Activated effector memory CD4-positive, alpha-beta T cell treated with anti-CD3 and anti-CD28 coated beads, Interleukin-2, amount 50 U/mL, for 16 hours (primary cell): ENCODE measurements around the gene ATF4.

ENCODE experiments used
- DNase-seq: peaks from one replicate; pipeline ENCODE4 v3.0.0-alpha.2; 2020

Gene ATF4

DNA sequence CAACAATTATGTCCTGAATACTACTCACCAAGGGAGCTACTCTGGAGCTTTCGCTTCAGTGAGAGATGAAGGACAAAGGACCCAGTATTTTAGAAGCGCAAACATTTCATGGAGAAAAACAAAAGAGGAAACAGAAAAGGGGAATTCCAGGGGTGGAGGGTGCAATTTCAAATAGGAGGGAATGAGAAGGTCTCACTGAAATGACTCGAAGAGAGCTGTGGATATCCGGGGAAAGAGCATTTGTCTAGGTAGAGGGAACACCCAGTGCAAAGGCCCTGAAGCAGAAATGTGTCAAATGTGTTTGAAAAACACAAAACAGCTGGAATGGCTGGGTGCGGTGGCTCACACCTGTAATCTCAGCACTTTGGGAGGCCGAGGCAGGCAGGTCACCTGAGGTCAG, 9.8 kb downstream of the ATF4 start:
- DNase-seq: no peak

DNA sequence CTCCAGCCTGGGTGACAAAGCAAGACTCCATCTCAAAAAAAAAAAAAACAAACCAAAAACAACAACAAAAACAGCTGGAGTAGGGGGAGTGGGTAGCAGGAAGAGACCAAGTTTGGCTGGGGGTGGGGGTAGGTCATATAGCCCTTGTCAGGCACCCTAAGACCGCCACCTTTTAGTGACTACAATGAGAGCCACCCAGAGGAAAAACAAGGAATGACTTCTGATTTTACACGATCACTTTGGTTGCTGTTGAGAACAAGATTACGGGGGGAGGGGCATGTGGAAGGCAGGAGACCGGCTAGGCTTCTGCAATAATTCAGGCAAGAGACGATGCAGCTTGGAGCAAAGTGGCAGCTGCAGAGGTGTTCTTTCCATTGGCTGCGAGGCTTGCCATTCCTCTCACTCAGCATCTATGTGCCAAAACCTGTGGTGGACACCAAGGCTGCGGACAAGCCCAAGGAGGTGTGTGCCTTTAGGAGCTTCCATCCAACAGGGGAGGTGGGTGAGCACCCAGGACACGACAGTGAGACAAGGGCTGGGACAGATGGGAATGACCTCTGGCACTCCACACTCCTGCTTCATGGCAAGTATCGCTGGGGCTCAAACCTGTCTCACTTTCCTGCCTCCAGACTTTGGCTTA, 10.4 kb downstream of the ATF4 start:
- DNase-seq: no peak

GRCh38 chr22:39532215-39533073, 12.1 kb downstream of the ATF4 start, which contains the start of gene RPS19BP1:
RPS19BP1 (minus strand) TSS chr22:39532748; CDS start chr22:39532738, 10 bp downstream.
- DNase-seq: peak; percentile 100

- no peak for DNase-seq
These were observed 13.7 kb downstream of the ATF4 start for GRCh38 chr22:39534092-39534506.

- peak; percentile 94 for DNase-seq
These were observed 14.4 kb downstream of the ATF4 start for GRCh38 chr22:39534591-39535356.

DNA sequence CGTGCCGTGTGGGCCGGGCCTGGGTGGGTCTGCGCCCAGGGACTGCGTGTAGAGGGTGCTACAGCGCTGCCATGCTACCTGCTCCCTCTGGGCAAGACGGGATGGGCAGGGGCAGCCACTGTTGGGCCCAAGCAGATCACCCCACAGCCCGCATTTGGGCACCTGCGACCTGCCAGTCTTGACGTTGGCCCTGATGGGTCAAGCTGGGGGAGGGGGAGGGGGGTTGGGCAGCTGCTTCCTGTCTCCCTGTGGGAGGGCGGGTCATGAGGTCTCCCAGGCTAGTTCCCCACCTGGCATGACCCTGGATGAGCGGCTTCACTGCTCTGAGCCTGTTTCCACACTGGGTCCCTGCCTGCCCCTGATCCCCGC, 15.0 kb downstream of the ATF4 start:
- no peak for DNase-seq

- DNase-seq: no peak
These were observed 15.6 kb downstream of the ATF4 start for GRCh38 chr22:39535831-39536449.

DNA sequence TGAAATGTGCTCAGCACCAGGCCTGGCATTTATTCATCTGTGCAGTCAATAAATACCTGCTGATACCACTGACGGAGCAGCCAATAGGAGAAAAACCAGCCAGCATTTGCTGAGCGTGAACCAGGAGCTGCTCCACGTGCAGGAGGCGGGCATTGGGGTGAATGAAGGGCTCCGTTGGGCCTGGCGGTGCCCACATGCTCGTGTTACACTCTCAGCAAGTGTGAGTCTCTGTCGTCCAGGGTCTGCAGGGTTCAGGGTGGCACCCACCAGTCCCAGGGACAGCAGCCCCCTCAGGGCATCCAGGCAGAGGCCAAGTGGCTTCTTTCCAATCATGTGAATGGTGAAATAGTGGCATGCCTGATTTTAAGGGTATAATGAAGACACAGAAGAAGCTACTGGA, 16.3 kb downstream of the ATF4 start:
- DNase-seq: no peak

GRCh38 chr22:39537975-39538374, 17.6 kb downstream of the ATF4 start:
- no peak for DNase-seq

DNA sequence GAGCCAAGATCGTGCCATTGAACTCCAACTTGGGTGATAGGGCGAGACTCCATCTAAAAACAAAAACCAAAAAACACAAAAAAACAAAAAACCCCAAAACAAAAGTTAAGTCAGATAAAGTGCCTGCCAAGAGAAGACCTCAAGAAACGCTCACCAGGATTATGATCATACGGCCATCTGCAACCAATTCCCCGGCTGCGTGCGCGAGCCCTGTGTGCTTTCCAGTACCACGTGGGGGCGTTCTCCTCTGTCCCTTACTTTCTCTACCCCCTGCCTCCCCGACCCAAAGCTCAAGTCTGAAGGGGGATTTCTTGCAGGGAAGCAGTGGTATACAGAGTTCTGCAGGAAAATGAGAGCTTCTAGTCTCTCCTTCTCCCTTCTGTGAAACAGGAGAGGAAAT, 22.7 kb downstream of the ATF4 start:
- DNase-seq: no peak

DNA sequence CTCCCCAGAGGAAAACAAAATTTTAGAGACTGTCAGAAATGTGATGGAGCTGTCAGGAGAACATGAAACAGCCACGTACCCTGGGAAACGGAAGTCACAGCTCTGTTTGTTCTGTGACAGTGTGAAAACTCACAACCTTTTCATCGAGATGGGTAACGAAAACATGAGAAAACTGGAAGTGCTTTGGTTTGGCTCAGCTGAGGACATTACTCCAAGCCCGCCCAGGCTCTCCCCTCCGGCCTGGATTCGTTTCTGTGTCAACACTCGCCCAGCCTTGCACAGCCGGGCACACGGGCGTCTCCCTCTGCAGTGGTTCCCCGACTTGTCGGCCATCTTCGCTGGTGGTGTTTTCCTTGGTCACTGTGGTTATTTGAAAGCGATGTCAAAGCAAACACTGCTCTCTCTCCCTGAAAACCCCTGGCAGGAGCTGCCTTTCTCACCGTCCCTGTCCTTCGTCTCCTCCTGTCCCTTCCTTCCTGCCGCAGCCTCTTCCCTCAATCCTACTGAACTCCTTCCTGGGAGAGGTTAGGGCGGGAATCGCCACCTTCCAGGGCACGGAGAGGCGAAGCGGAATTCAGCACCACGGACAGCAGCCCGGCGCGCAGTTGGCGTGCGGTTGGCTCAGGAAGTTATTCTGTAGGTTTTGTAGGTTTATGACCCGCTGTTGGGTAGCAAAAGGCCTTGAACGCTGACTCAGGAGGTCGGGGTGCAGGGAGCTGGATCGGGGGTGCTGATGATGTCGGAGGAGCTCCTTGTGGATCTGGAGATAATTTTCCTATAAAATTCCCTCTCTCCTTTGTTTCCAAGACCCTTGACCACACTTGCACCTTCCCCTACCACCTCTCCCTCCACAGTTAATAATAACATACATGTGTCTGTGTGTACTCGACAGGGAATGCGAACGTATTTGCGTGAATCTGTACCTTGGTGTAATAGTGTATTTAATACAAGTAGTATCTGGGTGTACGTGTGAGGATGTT, 25.3 kb downstream of the ATF4 start:
- peak; percentile 90 for DNase-seq

- DNase-seq: no peak
These were observed 26.7 kb downstream of the ATF4 start for GRCh38 chr22:39546889-39547586.

DNA sequence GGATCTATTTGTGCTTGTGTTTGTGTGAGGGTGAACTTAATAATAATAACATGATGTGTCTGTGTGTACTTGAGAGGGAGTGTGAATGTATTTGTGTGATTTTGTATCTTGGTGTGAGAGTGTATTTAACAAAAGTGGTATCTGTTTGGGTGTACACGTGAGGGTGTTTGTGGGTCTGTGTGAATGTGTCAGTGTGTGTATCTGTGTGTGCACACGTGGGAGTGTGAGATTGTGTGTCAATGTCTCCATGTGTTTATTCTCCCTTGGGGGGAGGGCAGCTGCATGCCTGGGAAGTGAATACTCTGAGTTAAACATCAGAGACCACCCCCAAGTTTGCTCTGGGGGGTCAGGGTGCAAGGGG, 27.2 kb downstream of the ATF4 start:
- no peak for DNase-seq

DNA sequence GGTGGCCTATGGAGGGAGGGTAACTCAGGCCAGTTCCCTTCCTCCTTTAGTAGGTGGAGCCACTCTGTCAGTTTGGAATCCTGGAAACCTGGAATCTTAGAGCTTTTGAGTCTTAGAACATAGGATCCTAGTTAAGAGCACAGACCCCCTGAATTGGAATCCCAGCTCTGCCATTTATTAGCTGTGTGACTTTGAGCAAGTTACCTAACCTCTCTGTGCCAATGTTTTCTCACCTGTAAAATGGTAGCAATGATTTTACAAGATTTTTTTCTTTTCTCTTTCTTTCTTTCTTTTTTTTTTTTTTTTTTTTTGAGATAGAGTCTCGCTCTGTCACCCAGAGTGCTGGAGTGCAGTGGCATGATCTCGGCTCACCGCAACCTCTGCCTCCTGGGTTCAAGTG, 33.1 kb downstream of the ATF4 start:
- no peak for DNase-seq

GRCh38 chr22:39554151-39554550, 33.8 kb downstream of the ATF4 start:
- no peak for DNase-seq

DNA sequence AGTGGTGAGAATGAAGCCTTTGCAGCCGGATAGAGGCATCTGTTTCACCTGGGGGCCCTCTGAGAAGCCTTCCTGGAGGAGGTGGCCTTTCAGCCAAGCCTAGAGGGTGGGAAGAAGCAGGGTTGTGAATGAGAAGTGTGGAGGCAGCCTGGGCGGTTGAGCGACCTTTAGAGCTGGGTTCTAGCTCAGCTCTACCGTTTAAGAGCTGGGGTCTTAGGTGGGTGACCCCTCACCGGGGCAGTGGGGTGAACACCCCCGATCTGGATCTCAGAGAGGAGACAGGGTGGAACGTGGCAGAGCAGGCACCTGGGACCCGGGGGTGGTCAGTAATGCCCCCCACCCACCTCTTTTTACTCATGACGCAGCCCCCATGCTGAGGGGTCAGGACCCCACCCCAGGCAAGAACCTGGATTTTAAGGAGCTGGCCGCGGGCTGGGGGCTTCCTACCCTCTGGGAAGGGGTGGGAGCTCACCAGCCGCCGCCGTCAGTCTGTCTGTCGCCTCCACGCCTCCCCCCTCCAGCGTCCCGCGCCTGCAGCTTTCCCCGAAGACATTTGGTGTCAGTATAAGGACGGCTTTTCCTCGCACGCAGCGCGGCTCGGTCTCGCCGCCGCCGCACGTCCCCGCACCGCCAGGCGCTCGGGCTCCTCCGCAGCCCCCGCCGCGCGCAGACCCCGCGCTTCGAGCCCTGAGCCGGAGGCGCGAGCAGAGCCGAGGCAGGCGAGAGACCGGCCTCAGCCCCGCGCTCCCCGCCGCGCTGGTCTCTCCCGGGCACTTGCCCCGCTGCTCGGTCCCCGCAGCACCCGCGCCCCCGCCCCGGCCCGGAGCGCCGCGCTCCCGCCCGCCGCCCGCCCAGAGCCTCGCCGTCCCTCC, 36.8 kb downstream of the ATF4 start:
- peak; percentile 78 for DNase-seq

DNA sequence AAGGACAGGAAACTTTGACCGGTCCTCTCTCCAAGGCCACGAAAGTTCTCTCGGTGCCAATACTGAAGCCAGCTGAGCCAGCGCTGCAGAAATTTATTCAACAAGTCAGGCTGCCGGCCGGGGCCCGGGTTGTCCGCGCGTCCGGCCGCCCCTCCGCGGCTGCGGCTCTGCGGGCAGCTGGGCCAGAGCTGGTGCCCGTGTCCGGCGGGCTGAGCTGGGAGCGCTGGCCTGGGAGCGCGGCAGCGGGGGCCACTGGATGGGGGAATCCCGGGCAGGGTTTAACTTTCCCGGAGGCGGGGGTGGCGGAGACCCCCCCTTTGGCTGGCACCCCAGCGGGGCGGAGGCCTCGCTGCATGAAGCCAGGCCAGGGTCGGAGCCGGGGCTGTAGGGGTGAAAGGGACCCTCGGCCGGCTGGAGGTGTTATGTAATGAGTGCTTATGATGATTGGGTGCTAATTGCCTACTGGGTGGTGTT, 37.9 kb downstream of the ATF4 start:
- DNase-seq: no peak

DNA sequence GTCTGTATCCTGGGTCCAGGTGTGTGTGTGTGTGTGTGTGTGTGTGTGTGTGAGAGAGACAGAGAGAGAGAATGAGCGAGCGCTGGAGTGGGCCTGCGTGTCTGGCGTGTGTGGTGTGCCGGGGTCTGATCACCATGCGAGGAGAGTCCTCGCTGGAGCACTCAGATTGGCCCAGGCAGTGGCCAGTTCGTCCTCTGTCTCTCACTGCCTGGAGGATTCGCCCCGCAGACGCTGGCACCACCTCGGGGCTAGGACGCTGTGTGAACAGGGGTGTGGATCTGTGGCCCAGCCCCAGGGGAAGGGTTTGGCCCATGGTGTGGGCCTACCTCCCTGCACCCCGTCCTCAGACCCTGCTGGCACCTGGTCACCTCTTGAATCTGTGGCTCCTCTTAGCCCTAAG, 38.6 kb downstream of the ATF4 start:
- no peak for DNase-seq

GRCh38 chr22:39559456-39560105, 39.2 kb downstream of the ATF4 start:
- no peak for DNase-seq

DNA sequence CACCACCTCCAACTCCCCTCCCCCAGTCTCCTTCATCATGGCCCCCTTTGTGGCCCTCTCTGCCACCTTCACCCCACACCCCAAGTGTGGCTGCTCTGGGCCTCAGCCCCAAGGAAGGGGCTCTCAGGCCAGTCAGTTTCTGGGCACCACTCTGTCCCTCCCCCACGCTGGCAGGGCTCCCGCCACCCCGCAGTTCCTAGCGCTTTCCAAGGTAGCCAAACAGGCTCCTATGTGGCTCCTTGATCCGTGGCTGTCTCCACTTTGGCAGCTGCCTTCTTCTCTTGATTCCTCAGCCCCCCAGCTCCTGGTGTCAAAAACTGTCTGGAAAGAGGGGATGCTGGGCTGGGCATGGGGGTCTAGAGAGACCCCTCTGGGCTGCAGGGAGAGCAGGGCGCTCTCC, 39.8 kb downstream of the ATF4 start:
- DNase-seq: no peak
